ENCODE measurements around the gene MEIKIN. TPM values are rescaled to one million over a fixed set of nuclear protein-coding genes. Genes with fewer than 3 reads are reported as not detected.

MEIKIN gene
- total RNA-seq, 1 experiment from 2014 or later: not detected

DNA sequence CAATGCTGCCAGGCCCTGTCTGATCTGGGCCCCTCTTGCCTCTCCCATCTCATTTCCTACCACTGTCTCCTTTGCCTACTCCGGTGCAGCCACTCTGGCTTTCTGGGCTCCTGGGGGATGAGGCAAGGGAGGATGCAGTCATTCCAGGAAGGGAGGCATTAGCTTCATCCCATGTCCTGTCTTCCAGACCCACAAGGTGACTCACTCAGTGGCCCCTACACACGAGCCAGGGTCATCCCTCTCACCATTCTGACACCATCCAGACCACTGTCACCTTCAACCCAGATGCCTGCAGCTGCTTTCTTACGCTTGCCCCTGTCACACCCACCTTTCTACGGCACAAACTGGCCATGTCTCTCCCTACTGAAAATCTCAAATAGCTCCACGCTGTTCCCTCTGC, 46.9 kb upstream of the MEIKIN start:
- no peak overlapping the region for H3K4ac ChIP-seq (ENCODE audit: low read depth, low read length)
- H3K27me3 ChIP-seq (ENCODE audit: insufficient read depth, low read length): no peaks in the 10 kb centered on the region
- TF ChIP-seq, protein P1, sequence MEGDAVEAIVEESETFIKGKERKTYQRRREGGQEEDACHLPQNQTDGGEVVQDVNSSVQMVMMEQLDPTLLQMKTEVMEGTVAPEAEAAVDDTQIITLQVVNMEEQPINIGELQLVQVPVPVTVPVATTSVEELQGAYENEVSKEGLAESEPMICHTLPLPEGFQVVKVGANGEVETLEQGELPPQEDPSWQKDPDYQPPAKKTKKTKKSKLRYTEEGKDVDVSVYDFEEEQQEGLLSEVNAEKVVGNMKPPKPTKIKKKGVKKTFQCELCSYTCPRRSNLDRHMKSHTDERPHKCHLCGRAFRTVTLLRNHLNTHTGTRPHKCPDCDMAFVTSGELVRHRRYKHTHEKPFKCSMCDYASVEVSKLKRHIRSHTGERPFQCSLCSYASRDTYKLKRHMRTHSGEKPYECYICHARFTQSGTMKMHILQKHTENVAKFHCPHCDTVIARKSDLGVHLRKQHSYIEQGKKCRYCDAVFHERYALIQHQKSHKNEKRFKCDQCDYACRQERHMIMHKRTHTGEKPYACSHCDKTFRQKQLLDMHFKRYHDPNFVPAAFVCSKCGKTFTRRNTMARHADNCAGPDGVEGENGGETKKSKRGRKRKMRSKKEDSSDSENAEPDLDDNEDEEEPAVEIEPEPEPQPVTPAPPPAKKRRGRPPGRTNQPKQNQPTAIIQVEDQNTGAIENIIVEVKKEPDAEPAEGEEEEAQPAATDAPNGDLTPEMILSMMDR (conservative IDR thresholded peaks at IDR 0.05): no peak
- no peak overlapping the region for H2BK15ac ChIP-seq (ENCODE audit: low read depth, low read length)
- no peaks in the 10 kb centered on the region for H3K79me2 ChIP-seq (ENCODE audit: insufficient read depth, low read length)
- no peak overlapping the region for H2AK5ac ChIP-seq (ENCODE audit: insufficient read length, low read length)
- H2BK5ac ChIP-seq (ENCODE audit: insufficient read length, low read length): no peak overlapping the region
- H3K27ac ChIP-seq (ENCODE audit: insufficient read length, low read depth, low read length): no peak overlapping the region
- no peaks in the 10 kb centered on the region for H4K20me1 ChIP-seq (ENCODE audit: control insufficient read depth, insufficient read depth, insufficient read length)
- Mint-ChIP-seq H3K27me3 (ENCODE audit: low read depth) (no peaks in the 10 kb centered on the region; the same call in 1 of the 2 replicates), H3K9me3 (no peaks in the 10 kb centered on the region), H3K36me3 (ENCODE audit: insufficient read depth in 1 of 3, low read depth in 3 of 3) (no peaks in the 10 kb centered on the region), H3K4me3 (no peak overlapping the region), H3K27ac (peak overlapping the region in 1 of 3 experiments; percentile 86; a peak in 3 of 7 replicates), H3K4me1 (peaks cover 17 to 23% of the 10 kb centered on the region in 2 experiments)
- H3K14ac ChIP-seq (ENCODE audit: insufficient read depth, low read length): no peak overlapping the region
- no peak overlapping the region for H3K9ac ChIP-seq (ENCODE audit: extremely low read depth, insufficient read length, low read length)
- H3K18ac ChIP-seq (ENCODE audit: insufficient read length, low read depth, low read length): no peak overlapping the region
- H2BK120ac ChIP-seq (ENCODE audit: low read depth, low read length, poor library complexity, severe bottlenecking): no peak overlapping the region
- H3K56ac ChIP-seq (ENCODE audit: insufficient read length, low read depth, low read length): no peak overlapping the region
- no peak overlapping the region for H3T11ph ChIP-seq (ENCODE audit: low read length)
- no peak for DNase-seq
- H3K4me2 ChIP-seq (ENCODE audit: insufficient read depth, insufficient read length, low read length): no peak overlapping the region
- no peak overlapping the region for H2BK12ac ChIP-seq (ENCODE audit: insufficient read length, low read depth, low read length)
- WGBS (ENCODE audit: extremely low coverage, insufficient read length, low lambda C conversion rate): no CpG with 5 or more reads among the region's 5 CpGs
- H2BK20ac ChIP-seq (ENCODE audit: low read depth, low read length, poor library complexity, severe bottlenecking): no peak overlapping the region
- H3K23ac ChIP-seq (ENCODE audit: insufficient read length, low read depth, low read length): no peak overlapping the region
- no peak overlapping the region for H4K8ac ChIP-seq (replicated peaks; ENCODE audit: insufficient read length, low read depth, low read length)
- peaks cover 2% of the 10 kb centered on the region; the same call in 1 of the 2 replicates for H3K4me1 ChIP-seq (ENCODE audit: insufficient read depth, low read length)
- no peaks in the 10 kb centered on the region for H3K79me1 ChIP-seq (ENCODE audit: insufficient read depth, low read depth, low read length, poor library complexity, severe bottlenecking)
- no peak overlapping the region for H2AFZ ChIP-seq (ENCODE audit: low read length)
- no peak overlapping the region for H4K91ac ChIP-seq (ENCODE audit: insufficient read length, low read depth, low read length)
- H4K5ac ChIP-seq (ENCODE audit: insufficient read length, low read depth, low read length): no peak overlapping the region
- no peaks in the 10 kb centered on the region for H3K9me3 ChIP-seq (ENCODE audit: control insufficient read depth, low read depth, low read length)
- H3K23me2 ChIP-seq (ENCODE audit: insufficient read length, low read depth, low read length, poor library complexity, severe bottlenecking): no peaks in the 10 kb centered on the region

All from H9 (cell line).